NCI-H1092 treated with DMSO at 0.1 percent for 48 hours (cell line): Measurements from ENCODE around the gene CD244.

Experiments used
- DNase-seq: peaks from one replicate; lab custom pipeline; 2025; lab: John Stamatoyannopoulos, UW

Gene CD244

DNA sequence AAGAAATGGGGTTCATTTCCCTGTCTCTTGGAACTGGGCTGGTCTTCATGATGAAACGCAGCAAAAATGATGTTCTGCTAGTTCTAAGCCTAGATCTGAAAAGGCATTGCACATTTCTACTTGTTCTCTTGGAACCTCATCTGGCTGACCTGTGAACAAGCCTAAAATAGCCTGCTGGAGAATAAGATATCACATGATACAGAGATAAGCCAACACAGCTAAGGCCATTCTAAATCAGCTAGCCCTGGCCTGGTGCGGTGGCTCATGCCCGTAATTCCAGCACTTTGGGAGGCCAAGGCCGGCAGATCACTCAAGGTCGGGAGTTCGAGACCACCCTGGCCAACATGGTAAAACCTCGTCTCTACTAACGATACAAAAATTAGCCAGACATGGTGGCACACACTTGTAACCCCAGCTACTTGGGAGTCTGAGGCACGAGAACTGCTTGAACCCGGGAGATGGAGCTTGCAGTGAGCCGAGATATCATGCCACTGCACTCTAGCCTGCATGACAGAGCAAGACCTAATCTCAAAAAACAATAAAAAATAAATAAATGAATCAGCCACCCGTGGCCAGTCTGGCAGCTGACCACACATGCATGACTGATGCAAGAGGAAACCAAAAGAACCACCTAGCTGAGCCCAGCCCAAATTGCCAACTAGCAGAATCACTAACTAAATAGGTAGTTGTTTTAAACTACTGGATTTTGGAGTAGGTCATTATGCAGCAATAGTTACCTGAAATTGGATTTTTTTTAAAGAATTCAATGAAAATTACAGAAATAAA is 18.0 kb downstream of the CD244 start:
- DNase-seq: no peak

DNA sequence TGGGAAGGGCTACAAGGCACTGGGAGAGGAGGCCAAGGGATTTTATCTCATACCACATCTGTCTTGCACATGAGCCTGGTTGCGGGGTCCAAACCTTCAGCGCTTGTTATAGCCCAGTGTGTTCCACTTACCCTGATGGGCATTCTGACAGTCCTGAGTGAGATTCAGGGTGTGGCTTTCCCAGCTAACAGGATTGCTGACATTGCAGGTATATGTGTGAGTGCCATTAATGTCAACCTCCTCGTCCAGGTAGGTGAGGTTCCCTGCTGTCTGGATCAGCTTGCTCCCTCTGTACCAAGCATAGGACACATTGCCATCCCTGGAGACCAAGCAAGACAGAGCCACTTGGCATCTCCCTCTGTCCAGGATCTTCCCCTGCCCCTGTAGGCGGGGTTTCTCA is 21.6 kb downstream of the CD244 start:
- no peak for DNase-seq

DNA sequence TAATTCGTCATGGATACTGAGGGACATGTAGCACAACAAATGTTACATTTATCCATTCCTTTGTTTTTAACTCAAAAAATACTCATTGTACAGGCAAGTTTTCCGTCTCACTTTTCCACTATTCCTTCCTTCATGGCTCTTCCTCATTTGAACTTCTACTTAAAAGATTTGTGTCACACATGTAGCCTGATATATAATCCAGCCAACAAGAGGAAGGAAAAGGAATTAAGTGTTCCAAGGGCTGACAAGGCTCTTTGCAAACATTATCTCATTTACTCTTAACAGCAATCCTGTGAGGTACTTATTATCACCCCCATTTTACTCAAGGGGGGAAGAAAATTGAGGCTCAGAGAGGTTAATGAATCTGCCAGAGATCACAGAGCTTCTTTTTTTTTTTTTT is 22.9 kb downstream of the CD244 start:
- no peak for DNase-seq

DNA sequence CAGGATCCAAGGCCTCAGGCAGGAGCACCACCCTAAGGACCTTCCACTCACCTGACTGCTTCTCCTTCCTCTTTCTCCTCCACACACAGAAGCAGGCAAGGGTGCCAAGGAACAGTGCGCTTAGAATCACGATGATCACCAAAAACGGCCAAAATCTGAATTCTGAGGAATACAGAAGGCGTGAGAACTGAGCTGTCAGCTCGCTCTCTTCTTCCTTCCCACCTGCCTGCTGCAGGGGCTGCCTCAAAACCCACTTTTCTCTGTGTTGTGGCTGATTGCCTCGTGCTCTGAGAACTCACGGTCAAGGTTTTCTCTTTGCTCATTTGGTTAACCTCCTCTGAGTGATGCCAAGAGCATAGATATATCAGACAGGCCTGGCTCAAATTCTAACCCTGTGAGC is 23.8 kb downstream of the CD244 start:
- no peak for DNase-seq

DNA sequence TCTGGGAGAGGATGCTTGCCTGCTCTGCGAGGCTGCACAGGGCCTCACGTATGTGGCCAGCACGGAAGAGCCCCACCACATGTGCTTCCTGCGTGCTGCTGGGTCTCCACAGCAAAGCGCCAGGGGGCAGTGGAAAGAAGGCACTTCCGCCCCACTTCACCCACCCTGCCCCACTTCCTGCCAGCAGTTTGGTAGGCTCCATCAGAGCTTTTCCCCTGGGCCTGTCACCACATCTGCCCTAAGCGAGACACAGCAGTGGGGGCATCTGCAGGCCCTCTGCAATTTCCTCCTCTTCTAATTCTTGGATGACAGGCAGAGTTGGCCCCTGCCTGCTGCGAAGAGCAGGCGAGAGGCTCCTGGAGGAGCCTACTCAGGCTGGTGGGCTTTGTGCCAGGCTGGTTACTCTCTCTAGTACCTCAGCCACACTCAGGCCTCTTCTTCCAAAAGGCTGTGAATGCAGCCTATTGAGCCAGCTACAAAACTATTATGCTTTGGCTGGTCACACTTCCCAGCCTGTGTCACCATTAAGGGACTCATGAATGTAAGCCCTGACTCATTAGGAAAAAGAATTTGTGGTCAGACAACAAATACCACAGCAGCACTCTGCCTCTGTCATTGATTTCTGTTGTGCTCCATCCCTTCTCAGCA is 25.0 kb downstream of the CD244 start:
- no peak for DNase-seq

DNA sequence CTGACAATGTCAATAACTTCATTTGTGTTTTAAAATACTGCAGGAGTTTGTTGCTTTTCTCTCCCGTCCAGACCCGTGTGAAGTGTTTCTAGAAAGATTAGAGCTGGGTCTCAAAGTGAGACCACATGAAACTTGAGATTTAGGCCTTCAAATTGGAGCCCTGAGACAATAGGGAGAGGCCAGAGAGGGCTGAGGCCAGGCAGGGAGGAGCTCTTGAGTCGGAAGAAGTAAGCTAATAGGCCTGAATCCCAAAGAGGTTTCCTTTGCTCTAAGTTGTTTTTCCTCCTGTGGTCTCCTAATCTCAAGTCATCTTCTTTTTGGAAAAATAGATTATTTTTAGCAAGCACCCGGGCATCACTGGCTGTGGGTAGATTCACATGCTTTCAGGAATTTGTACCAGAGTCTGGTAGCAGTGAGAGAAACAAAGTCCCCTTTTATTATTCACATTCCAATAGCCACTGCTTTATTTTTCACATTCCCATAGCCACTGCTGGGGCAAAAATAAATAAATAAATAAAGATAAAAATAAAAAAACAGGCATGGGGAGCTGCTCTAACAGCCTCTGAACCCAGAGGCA is 25.6 kb downstream of the CD244 start:
- DNase-seq: no peak

DNA sequence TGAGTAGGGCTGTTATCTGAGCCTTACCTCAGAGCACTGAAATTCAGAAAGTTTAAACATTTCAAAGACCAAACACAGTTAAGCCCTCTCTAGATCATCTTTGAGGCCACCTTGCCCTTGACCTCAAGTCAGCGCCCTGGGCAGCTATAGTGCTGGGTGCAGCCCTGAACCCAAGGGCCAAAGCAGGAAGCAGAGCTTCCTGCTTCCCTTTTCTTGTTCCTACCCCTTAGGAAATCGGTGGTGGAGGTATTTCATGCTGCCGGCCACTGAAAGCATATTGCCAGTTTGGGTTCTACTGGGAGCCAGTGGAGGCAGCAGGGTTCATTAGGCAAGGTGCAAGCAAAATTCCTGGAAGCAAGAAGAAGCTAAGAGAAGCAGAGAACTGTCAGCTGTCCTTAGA is 26.1 kb downstream of the CD244 start:
- no peak for DNase-seq

DNA sequence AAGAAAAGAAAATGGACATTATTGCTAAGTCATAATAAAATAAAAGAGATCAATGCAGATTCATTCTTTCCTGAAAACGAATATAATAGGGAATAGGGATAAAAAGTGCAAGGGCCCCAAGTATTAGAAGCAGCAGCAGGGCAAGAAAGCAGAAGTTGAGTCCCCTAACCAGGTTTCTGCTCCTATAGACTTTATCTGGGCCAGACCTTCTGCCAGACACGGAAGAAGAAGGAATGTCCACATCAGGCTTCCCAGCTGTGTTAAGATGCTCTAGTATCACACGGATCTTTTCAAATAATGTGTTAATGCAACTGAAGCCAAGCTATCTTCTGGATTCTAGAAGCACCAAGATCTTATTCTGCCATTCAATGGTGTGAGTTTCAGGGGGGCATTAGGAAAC is 26.9 kb downstream of the CD244 start:
- no peak for DNase-seq

DNA sequence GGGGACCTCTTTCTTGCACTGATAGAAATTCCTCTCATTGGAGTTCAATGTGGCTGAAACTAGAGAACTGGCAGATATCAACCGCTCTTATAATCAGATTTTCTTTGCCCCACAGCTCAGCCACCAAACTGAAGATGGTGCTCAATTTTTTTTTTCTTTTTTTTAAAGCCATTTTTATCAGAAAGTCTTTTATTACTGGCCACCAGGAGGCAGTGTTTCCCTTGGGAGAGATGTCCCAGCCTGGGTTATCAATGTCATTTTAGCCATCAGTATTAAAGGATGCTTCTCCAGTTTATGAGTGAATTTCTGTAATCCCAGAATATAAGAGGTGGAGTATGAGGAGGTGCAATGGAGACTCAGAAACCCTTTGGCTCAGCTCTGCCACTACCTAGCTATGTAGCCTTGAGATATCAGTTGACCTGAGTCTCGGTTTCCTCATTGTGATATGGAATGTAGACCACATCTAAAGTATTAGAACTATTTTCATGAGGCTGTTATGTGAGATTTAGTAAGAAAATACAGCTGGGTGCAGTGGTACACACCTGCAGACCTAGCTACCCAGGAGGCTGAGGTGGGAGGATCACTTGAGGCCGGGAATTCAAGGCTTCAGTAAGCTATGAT is 27.6 kb downstream of the CD244 start:
- DNase-seq: peak; percentile 4

DNA sequence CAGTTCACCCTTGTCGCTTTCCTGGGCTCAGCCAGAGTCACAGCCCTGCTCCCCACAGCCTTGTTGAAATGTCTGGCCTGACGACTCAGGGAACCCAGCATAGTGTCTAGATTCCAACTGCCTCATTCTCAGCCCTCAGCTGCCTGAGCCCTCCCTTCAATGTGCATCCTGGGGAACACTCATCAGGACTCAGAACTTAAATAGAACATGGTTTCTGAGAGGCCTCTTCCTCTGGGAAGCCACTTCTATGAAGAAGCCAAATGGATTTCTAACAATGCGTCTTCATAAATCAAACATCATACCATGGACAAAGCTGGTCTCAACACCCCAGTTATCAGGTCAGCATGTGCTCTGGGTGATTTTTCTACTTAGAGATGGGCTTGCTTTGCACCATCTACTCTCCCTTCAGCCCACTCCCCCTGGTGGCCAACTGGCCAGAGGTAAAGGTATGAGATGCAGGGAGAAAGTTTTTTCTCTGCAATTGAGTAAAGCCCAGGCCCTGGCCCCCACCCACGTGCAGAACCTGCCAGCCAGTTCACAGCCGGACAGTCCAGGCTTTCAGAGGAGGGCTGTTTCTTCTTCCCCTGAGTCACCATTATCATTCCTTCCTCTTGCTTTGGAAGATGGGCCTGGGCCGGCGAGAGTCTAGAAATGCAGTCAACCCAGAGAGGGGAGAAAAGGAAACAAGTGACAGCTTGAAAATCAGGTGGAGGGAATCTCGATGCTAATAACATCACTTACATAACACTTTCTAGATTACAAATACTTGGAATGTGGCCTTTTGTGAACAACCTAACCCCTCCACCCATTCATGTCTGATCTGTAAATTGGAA is 32.1 kb downstream of the CD244 start:
- DNase-seq: peak; percentile 1

DNA sequence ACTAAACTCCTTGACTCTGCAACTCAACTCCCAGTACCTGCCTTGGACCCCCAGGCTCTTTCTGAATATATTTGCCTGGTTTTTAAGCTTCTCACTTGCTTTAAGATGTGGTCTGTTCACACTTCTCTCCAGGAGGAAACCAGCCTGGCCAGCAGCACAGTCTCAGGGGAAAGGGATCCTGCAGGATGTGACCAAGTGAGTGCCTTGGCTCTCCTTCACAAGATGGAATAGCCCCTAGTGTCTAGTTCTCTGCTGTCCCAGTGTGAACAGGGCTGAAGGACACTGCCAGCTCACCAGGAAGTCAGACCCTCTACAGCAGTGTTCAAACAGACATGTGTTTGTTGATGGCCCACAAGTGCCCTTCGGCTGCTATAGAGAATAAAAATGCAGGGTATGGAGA is 32.9 kb downstream of the CD244 start:
- DNase-seq: no peak

DNA sequence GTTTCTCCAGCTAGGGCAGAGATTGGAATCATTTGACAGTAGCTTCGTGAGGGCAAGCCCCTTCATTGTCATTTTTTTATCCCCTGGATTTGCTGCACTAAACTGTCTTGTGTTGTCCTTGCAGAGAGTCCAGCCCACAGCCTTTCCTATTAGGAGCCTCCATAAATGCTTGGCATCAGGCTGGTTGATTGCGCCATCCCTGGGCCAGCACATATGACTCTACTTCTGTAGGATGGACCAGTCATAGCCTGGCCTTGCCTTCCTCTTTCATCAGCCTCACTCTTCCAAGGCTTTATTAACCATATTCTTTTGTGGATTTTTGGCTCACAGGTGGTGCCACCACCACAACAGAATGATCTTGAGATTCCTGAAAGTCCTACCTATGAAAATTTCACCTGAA is 35.3 kb downstream of the CD244 start:
- no peak for DNase-seq

DNA sequence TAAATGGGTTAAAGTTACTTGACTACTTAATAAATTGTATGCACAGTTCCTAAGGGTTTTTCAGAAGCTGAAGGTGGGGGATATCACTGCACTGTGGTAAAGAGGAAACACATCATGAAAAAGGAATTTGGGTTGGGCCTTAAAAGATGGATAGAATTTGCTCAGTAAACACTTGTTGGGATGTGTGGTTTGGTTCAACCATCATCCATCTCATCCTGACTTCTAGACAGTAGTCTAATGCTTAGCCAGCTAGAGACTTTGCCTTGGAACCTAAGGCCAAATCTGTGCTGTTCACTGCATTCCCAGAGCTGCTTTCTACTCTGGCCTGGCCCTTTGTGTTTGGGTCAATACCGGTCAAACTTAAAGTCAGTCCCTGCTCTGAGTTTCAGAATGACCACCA is 36.1 kb downstream of the CD244 start:
- DNase-seq: no peak

DNA sequence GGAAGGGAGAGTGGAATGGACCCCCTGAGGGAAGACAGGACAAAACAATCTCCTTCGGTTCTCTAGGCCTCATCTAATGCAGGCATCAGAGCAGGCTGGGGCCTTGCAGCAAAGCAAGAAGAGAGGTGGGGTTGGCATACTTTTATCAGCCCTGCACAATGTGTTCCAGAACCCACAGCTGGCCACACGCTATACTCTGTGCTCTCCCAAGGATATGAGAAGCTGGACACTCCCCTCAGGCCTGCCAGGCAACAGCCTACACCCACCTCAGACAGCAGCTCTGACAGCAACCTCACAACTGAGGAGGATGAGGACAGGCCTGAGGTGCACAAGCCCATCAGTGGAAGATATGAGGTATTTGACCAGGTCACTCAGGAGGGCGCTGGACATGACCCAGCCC is 39.4 kb downstream of the CD244 start:
- DNase-seq: no peak

DNA sequence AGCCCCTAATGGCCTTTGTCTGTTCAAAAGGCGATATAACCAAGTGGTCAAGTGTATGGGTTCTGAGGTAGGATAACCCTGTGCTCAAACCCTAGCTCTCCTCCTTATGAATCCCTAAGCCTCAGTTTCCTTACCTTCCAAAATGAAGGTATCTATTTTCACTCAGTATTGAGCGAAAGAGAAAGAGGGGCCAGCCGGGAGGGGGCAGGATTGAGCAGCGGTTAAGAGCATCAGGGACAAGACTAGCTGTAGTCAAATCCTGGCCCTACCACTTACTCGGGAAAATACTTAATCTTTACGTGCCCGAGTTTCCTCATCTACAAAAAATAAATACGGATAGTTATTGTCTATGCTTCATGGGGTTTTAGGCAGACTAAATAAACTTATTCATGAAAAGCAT is 41.1 kb downstream of the CD244 start:
- no peak for DNase-seq

DNA sequence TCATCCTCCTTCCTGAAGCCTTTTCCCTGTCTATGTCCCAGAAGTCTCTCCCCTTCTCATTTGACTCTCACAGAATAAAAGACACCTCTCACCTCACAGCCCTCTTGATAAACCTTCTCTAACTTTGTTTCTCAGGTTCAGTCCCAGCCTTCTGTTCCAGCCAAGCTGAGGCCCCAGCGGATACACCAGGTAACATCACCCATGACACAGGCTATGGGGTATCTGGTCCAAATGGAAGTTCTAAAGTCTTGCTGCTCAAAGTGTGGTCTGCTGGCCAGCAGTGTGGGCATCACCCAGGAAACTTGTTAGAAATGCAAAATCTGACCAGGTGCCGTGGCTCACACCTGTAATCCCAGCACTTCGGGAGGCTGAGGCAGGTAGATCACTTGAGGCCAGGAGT is 43.5 kb downstream of the CD244 start:
- no peak for DNase-seq

DNA sequence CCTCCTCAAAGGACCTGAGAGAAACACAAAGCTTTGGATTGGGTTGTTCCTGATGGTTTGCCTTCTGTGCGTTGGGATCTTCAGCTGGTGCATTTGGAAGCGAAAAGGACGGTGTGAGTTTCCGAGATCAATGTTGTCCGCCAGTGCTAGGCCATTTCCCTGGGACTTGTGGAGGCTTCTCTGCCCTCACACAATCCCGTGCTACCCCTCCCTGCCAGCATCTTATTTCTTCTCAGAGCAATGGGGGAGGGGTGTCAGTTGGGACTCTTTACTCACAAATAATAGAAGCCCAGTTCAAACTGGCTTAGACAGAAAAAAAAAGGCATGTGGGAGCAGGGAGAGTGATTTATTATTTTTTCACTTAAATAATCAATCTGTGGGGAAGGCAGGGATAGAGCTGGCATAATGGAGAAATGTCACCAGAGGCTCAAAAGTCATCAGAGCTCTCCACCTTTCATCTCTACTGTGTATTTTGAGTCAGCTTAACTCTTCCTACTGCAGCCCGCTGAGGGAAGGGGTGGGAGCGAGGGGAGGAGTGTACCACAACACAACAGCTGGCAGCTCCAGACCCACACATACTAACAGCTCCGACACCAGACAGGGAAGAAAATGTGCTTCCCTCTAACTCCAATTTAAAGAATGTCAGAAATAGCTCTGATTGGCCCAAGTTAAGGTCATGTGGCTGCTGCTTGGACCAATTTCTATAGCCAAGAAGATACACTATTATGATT is 44.3 kb downstream of the CD244 start:
- DNase-seq: no peak

DNA sequence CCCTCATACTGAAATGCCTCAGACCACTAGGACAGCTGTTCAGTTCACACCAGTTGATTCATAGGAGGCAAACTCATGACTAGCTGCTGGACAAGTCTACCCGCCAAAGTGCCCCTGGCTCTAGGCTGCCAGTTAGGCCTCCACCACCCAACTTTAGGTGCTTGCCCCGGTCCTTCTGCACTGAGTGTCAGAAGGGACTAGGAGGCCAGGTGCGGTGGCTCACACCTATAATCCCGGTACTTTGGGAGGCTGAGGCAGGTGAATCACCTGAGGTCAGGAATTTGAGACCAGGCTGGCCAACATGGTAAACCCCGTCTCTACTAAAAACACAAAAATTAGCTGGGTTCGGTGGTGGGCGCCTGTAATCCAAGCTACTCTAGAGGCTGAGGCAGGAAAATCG is 47.8 kb downstream of the CD244 start:
- DNase-seq: no peak

DNA sequence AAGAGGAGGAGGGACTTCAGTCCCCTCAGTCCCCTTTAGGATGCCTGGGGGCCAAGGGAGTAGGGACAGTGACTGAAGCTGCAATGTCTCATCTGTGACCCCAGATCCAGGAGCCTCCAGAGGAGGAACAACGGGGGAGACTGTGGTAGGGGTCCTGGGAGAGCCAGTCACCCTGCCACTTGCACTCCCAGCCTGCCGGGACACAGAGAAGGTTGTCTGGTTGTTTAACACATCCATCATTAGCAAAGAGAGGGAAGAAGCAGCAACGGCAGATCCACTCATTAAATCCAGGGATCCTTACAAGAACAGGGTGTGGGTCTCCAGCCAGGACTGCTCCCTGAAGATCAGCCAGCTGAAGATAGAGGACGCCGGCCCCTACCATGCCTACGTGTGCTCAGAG is 48.4 kb downstream of the CD244 start:
- DNase-seq: no peak

DNA sequence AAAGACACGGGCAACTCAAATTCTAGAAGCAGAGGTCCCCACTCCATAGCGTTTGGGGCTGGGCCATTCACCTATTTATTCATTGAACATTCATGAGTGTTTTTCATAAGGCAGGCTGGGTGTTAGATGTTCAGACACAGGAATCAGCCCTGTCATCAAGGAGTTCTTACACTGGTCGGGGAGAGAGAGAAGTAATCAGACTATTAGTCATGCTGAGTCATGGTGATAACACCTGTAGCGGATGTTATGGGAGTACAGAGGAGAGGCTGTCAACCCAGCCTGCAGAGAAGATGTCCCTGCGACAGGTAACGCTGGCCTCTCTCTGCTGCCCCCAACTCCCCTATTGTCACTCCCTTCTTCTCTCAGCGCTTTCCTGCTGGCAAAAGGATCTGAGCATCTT is 49.5 kb downstream of the CD244 start:
- DNase-seq: no peak

DNA sequence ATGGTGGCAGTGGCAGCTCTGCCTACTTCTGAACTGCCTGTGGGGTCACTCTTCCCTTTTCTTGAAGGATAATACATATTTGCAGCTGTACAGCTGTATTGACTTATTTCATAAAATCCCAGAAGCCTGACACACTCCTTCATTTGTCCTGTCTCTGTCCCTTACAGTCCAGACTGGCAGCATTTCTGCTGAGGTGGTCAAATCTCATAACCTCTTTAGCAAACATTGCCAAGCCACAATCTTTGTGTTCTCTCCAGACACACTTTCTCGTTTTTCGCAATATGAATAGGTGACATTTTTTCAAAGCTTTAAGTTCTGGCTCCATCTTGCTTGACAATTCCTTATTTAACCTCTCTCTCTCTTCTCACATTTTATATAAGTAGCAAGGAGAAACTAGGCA is 51.5 kb downstream of the CD244 start:
- DNase-seq: no peak

DNA sequence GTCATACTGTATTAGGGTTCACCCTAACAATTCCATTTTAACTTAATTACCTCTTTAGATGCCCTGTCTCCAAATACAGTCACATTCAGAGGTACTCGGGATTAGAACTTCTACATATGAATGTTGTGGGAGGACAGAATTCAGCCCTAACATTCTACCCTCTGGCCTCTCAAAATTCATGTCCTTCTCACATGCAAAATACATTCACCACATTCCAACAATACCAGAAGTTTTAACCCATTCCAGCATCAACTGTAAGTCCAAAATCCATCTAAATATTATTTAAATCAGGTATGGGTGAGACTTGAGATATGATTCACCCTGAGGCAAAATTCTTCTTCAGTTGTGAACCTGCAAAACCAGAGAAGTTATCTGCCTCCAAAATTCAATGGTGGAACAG is 52.2 kb downstream of the CD244 start:
- DNase-seq: no peak
